Tongue (tissue), 2 donors: ENCODE data around the gene POFUT2. TPM values are rescaled to one million over a fixed set of nuclear protein-coding genes. Genes with fewer than 3 reads are reported as not detected.
"Not testable (repeated sequence)": the region's sequence is repeated elsewhere in the genome, so short reads cannot be mapped to it uniquely, and the experiment has no call there.

Source experiments
- DNase-seq: peaks from one replicate; pipeline ENCODE4 v3.0.0-alpha.2; 2015
- total RNA-seq: library from RNA; depleted of rRNA; stranded (reverse); fragments of >200 nt; gene quantifications from one replicate; pipeline ENCODE4 v1.2.3, GENCODE V29; 2014

The POFUT2 gene
- total RNA-seq, 1 donor from 2014 or later: 41.6 TPM

GRCh38 chr21:45310459-45310858 is 22.8 kb upstream of the POFUT2 start:
- DNase-seq: no peak

- DNase-seq: no peak
Measured at GRCh38 chr21:45309987-45310381, 22.3 kb upstream of the POFUT2 start.

- DNase-seq: peak; percentile 62
Measured at GRCh38 chr21:45309069-45309986, 21.6 kb upstream of the POFUT2 start.

GRCh38 chr21:45308194-45309068 is 20.7 kb upstream of the POFUT2 start:
- DNase-seq: no peak

- not testable (repeated sequence) for DNase-seq
Measured at GRCh38 chr21:45307597-45308158, 20.0 kb upstream of the POFUT2 start.

- DNase-seq: peak; percentile 95
Measured at GRCh38 chr21:45306832-45307571, 19.3 kb upstream of the POFUT2 start.

- no peak for DNase-seq
Measured at GRCh38 chr21:45306453-45306831, 18.7 kb upstream of the POFUT2 start.

GRCh38 chr21:45305836-45306235 is 18.1 kb upstream of the POFUT2 start:
- no peak for DNase-seq

- DNase-seq: no peak
Measured at GRCh38 chr21:45304945-45305344, 17.2 kb upstream of the POFUT2 start.

- DNase-seq: no peak
Measured at GRCh38 chr21:45304476-45304830, 16.8 kb upstream of the POFUT2 start.

- DNase-seq: no peak
Measured at GRCh38 chr21:45303751-45304475, 16.2 kb upstream of the POFUT2 start.

GRCh38 chr21:45303091-45303615 is 15.5 kb upstream of the POFUT2 start:
- no peak for DNase-seq

GRCh38 chr21:45302082-45303061 is 14.7 kb upstream of the POFUT2 start:
- peak; percentile 88 for DNase-seq

- DNase-seq: no peak
Measured at GRCh38 chr21:45301521-45302081, 13.9 kb upstream of the POFUT2 start.

- no peak for DNase-seq
Measured at GRCh38 chr21:45300786-45301520, 13.3 kb upstream of the POFUT2 start.

- no peak for DNase-seq
Measured at GRCh38 chr21:45299864-45300785, 12.4 kb upstream of the POFUT2 start.

- peak; percentile 62 for DNase-seq
Measured at GRCh38 chr21:45299026-45299863, 11.6 kb upstream of the POFUT2 start.
